PC-3 (cell line): ENCODE measurements around the gene SMNDC1.

Experiments
- EZH2phosphoT487 ChIP-seq: fragments of 300-600 bp; sonication (generic); IDR thresholded peaks from 2 replicates; pipeline ENCODE4 v1.6.1; 2018; ENCODE audit warnings: mild to moderate bottlenecking, antibody characterized with exemption, low read length, borderline replicate concordance
- TF ChIP-seq, protein P1 (sequence below): fragments of 300-600 bp; sonication (generic); conservative IDR thresholded peaks from 2 replicates; pipeline ENCODE4 v1.5.1; 2017; ENCODE audit warnings: antibody characterized with exemption, low read depth, mild to moderate bottlenecking, low read length

DNA sequence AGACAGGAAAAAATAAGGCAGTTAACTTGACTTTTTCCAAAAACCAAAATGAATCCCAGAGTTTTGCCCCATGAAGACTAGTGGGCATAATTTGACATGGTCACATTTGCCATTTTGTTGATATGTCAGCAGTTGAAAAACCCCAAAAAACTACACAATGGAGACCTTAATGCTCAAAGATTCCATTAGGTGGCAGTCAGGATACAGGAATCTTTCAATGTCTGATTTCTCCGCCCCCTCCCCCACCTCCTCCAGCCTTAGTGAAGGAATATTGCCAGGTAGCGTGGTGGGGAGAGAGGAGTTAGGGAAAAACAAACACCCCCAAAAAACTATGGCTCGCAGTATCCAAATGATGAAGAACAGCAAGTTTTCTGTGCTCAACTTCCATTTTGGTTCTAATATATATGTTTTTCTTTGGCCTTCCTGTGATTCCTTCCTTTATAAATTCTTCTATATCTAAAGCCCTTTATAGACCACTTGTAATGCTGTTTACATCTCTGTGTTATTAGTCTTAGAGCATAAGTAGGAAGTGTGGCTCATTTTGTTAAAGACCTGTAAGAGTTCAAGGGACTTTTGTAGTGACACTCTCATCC lies 6.7 kb upstream of the SMNDC1 start:
- TF ChIP-seq, protein P1, sequence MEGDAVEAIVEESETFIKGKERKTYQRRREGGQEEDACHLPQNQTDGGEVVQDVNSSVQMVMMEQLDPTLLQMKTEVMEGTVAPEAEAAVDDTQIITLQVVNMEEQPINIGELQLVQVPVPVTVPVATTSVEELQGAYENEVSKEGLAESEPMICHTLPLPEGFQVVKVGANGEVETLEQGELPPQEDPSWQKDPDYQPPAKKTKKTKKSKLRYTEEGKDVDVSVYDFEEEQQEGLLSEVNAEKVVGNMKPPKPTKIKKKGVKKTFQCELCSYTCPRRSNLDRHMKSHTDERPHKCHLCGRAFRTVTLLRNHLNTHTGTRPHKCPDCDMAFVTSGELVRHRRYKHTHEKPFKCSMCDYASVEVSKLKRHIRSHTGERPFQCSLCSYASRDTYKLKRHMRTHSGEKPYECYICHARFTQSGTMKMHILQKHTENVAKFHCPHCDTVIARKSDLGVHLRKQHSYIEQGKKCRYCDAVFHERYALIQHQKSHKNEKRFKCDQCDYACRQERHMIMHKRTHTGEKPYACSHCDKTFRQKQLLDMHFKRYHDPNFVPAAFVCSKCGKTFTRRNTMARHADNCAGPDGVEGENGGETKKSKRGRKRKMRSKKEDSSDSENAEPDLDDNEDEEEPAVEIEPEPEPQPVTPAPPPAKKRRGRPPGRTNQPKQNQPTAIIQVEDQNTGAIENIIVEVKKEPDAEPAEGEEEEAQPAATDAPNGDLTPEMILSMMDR = peak; percentile 73
- TF ChIP-seq EZH2phosphoT487 = no peak
